Thoracic aorta (tissue), 2 donors: ENCODE data around the gene HSF2BP. TPM values are rescaled to one million over a fixed set of nuclear protein-coding genes. Genes with fewer than 3 reads are reported as not detected.
A peak's percentile ranks its signal among the peaks of the same experiment; 100 is the strongest.

Experiments
- ATAC-seq: fragments of 150-250 bp; one replicate; pipeline ENCODE4 v1.8.0; 2017; ENCODE audit warnings: low read depth; ENCODE audit not compliant: insufficient number of reproducible peaks, low FRiP score
- DNase-seq: peaks from one replicate; pipeline ENCODE4 v3.0.0-alpha.2; 2020; ENCODE audit warnings: low spot score
- H3K27ac ChIP-seq, 2 donors: fragments of 200-600 bp; sonication (generic); 1 replicate in 1 of 2; 2 replicates in 1 of 2; pipeline ENCODE4 v1.5.1; 2016; ENCODE audit warnings: mild to moderate bottlenecking in 2 of 2, moderate library complexity in 2 of 2
- H3K27me3 ChIP-seq: fragments of 200-600 bp; sonication (generic); replicated peaks from 2 replicates; pipeline ENCODE4 v1.6.0; 2016; ENCODE audit warnings: mild to moderate bottlenecking; ENCODE audit not compliant: insufficient read depth
- H3K36me3 ChIP-seq: fragments of 200-600 bp; sonication (generic); one replicate; pipeline ENCODE4 v1.5.1; 2016
- H3K4me1 ChIP-seq, 2 donors: fragments of 200-600 bp; sonication (generic); 1 replicate in 1 of 2; 2 replicates in 1 of 2; pipeline versions ENCODE4 v1.5.1 to v1.6.0; 2016; ENCODE audit warnings: low read depth in 2 of 2, mild to moderate bottlenecking in 1 of 2; ENCODE audit not compliant: control insufficient read depth in 1 of 2
- H3K4me3 ChIP-seq: fragments of 200-600 bp; sonication (generic); 2 replicates; pipeline ENCODE4 v1.5.1; 2016; ENCODE audit warnings: mild to moderate bottlenecking
- H3K9me3 ChIP-seq: fragments of 200-600 bp; sonication (generic); 2 replicates; pipeline ENCODE4 v1.5.1; 2016
- total RNA-seq, 2 donors: library from RNA; depleted of rRNA; stranded (reverse); fragments of >200 nt; gene quantifications; one replicate each; pipeline versions ENCODE4 v1.1.0 to v1.2.3, GENCODE V29; 2016
- TF ChIP-seq, protein P1 (sequence below): fragments of 200-600 bp; sonication (generic); IDR thresholded peaks from one replicate; pipeline ENCODE4 v1.5.1; 2019; ENCODE audit warnings: antibody characterized with exemption

HSF2BP gene
- total RNA-seq, 2 donors from 2014 or later, result 0.78 TPM; not detected in 1

GRCh38 chr21:43648171-43648570, 11.1 kb downstream of the HSF2BP start:
- TF ChIP-seq, protein P1, sequence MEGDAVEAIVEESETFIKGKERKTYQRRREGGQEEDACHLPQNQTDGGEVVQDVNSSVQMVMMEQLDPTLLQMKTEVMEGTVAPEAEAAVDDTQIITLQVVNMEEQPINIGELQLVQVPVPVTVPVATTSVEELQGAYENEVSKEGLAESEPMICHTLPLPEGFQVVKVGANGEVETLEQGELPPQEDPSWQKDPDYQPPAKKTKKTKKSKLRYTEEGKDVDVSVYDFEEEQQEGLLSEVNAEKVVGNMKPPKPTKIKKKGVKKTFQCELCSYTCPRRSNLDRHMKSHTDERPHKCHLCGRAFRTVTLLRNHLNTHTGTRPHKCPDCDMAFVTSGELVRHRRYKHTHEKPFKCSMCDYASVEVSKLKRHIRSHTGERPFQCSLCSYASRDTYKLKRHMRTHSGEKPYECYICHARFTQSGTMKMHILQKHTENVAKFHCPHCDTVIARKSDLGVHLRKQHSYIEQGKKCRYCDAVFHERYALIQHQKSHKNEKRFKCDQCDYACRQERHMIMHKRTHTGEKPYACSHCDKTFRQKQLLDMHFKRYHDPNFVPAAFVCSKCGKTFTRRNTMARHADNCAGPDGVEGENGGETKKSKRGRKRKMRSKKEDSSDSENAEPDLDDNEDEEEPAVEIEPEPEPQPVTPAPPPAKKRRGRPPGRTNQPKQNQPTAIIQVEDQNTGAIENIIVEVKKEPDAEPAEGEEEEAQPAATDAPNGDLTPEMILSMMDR, result no peak
- DNase-seq (no peak), ATAC-seq (no peak)
- Histone ChIP-seq H3K9me3 (no peaks in the 10 kb centered on the region), H3K4me1 (peaks cover 0 to 9% of the 10 kb centered on the region in 2 donors), H3K27me3 (no peaks in the 10 kb centered on the region), H3K36me3 (no peaks in the 10 kb centered on the region), H3K4me3 (no peak overlapping the region), H3K27ac (no peak overlapping the region)

- ATAC-seq, result peak; percentile 87
- TF ChIP-seq, protein P1, result peak; percentile 99
- Histone ChIP-seq H3K9me3 (no peaks in the 10 kb centered on the region), H3K4me3 (no peak overlapping the region), H3K4me1 (peaks cover 0 to 9% of the 10 kb centered on the region in 2 donors), H3K27ac (no peak overlapping the region), H3K36me3 (no peaks in the 10 kb centered on the region), H3K27me3 (no peaks in the 10 kb centered on the region)
- DNase-seq, result peak; percentile 80
Measured at GRCh38 chr21:43646550-43647260, 12.6 kb downstream of the HSF2BP start.

DNA sequence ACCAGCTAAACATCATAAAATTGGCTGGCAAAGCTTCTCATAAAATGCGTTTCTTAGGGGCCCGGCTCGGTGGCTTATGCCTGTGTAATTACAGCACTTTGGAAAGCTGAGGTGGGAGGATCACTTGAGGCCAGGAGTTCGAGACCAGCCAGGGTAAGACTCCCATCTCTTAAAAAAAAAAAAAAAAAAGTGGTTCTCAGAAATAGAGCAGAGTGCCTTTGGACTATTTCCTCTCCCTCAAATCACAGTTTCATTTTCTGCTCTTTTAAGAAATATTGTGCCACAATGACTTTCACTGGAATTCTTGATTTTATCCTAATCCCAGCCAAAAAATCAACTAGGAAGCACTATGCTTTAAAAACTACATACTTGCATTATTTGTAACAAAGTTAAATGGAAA, 13.3 kb downstream of the HSF2BP start:
- Histone ChIP-seq H3K4me3 (peak overlapping the region; percentile 28), H3K27ac (no peak overlapping the region), H3K4me1 (peaks cover 0 to 9% of the 10 kb centered on the region in 2 donors), H3K36me3 (no peaks in the 10 kb centered on the region), H3K9me3 (no peaks in the 10 kb centered on the region), H3K27me3 (no peaks in the 10 kb centered on the region)
- DNase-seq, result no peak
- ATAC-seq, result no peak
- TF ChIP-seq, protein P1, result no peak

- Histone ChIP-seq H3K4me3 (peak overlapping the region; percentile 28), H3K4me1 (peaks cover 0 to 9% of the 10 kb centered on the region in 2 donors), H3K9me3 (no peaks in the 10 kb centered on the region), H3K27me3 (no peaks in the 10 kb centered on the region), H3K27ac (no peak overlapping the region), H3K36me3 (no peaks in the 10 kb centered on the region)
- ATAC-seq (no peak), DNase-seq (no peak)
- TF ChIP-seq, protein P1, result peak; percentile 29
Measured at GRCh38 chr21:43645136-43645891, 14.0 kb downstream of the HSF2BP start.

DNA sequence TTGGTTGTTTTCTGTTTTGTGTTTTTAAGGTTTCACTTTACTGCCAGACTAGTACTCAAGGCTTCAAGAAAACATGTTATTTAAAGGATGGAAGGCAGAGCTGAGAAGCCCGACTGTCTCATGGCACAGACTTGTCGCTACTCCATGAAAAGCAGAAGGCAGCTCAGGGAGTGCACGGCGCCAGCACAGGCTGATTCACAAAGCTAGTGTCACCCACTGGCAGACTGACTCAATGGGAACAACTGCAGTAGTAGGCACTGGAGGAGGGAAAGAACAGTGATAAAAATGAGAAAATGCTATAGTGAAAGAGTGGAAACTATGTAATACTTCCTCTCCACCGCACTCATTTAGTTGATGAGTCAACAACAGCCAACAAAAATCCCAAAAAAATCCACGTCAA, 14.7 kb downstream of the HSF2BP start:
- Histone ChIP-seq H3K4me1 (peaks cover 0 to 9% of the 10 kb centered on the region in 2 donors), H3K36me3 (no peaks in the 10 kb centered on the region), H3K9me3 (no peaks in the 10 kb centered on the region), H3K27ac (no peak overlapping the region), H3K4me3 (no peak overlapping the region), H3K27me3 (no peaks in the 10 kb centered on the region)
- TF ChIP-seq, protein P1, result no peak
- ATAC-seq (no peak), DNase-seq (no peak)
